ENCODE data around the gene SH3RF1. TPM values are rescaled to one million over a fixed set of nuclear protein-coding genes. Genes with fewer than 3 reads are reported as not detected.

The SH3RF1 gene
- 13.6 TPM for total RNA-seq

GRCh38 chr4:169270810-169271691, at the start of gene SH3RF1:
Gene SH3RF1, minus strand, starts transcription at chr4:169270956. Its CDS starts 1,744 bp downstream, at chr4:169269212.
- Histone ChIP-seq H3K9me3 (ENCODE audit: control insufficient read depth in 3 of 3, low read length in 3 of 3) (no peaks in the 10 kb centered on the region), H3K36me3 (ENCODE audit: control insufficient read depth in 3 of 3, insufficient read depth in 3 of 3, low read length in 3 of 3) (no peaks in the 10 kb centered on the region), H3K9ac (ENCODE audit: low read depth in 1 of 3, low read length in 3 of 3) (peak within 1 kb of the TSS; percentile 85 to 90 (median 87)), H3K27me3 (ENCODE audit: control insufficient read depth in 3 of 3, insufficient read depth in 3 of 3, low read length in 3 of 3) (no peaks in the 10 kb centered on the region), H3K4me1 (ENCODE audit: control insufficient read depth in 3 of 3, insufficient read depth in 3 of 3, low read length in 3 of 3) (peaks cover 15 to 22% (median 17%) of the 10 kb centered on the region in 3 donors), H3K27ac (ENCODE audit: low read depth, low read length) (peak within 1 kb of the TSS; percentile 76), H3K4me3 (ENCODE audit: low read length in 3 of 3) (peak within 1 kb of the TSS; percentile 83 to 88 (median 85))

- H3K27me3 ChIP-seq (ENCODE audit: control insufficient read depth in 3 of 3, insufficient read depth in 3 of 3, low read length in 3 of 3), result no peaks in the 10 kb centered on the region
- peaks cover 13 to 17% (median 13%) of the 10 kb centered on the region in 3 donors for H3K4me1 ChIP-seq (ENCODE audit: control insufficient read depth in 3 of 3, insufficient read depth in 3 of 3, low read length in 3 of 3)
- no peaks in the 10 kb centered on the region for H3K9me3 ChIP-seq (ENCODE audit: control insufficient read depth in 3 of 3, low read length in 3 of 3)
- H3K36me3 ChIP-seq (ENCODE audit: control insufficient read depth in 3 of 3, insufficient read depth in 3 of 3, low read length in 3 of 3), result no peaks in the 10 kb centered on the region
- peak overlapping the region in 1 of 3 donors; percentile 20 for H3K9ac ChIP-seq (ENCODE audit: low read depth in 1 of 3, low read length in 3 of 3)
- H3K27ac ChIP-seq (ENCODE audit: low read depth, low read length), result no peak overlapping the region
- H3K4me3 ChIP-seq (ENCODE audit: low read length in 3 of 3), result no peak overlapping the region
These were observed 45.0 kb upstream of the SH3RF1 start for GRCh38 chr4:169315530-169316343.

- Histone ChIP-seq H3K27me3 (ENCODE audit: control insufficient read depth in 3 of 3, insufficient read depth in 3 of 3, low read length in 3 of 3) (no peaks in the 10 kb centered on the region), H3K4me1 (ENCODE audit: control insufficient read depth in 3 of 3, insufficient read depth in 3 of 3, low read length in 3 of 3) (peaks cover 13 to 17% (median 13%) of the 10 kb centered on the region in 3 donors), H3K36me3 (ENCODE audit: control insufficient read depth in 3 of 3, insufficient read depth in 3 of 3, low read length in 3 of 3) (no peaks in the 10 kb centered on the region), H3K4me3 (ENCODE audit: low read length in 3 of 3) (peak overlapping the region in 2 of 3 donors; percentile 32 to 49), H3K9me3 (ENCODE audit: control insufficient read depth in 3 of 3, low read length in 3 of 3) (no peaks in the 10 kb centered on the region), H3K9ac (ENCODE audit: low read depth in 1 of 3, low read length in 3 of 3) (no peak overlapping the region), H3K27ac (ENCODE audit: low read depth, low read length) (no peak overlapping the region)
These were observed 44.1 kb upstream of the SH3RF1 start for GRCh38 chr4:169314906-169315305.

- Histone ChIP-seq H3K9ac (ENCODE audit: low read depth in 1 of 3, low read length in 3 of 3) (no peak overlapping the region), H3K36me3 (ENCODE audit: control insufficient read depth in 3 of 3, insufficient read depth in 3 of 3, low read length in 3 of 3) (no peaks in the 10 kb centered on the region), H3K4me3 (ENCODE audit: low read length in 3 of 3) (no peak overlapping the region), H3K27ac (ENCODE audit: low read depth, low read length) (no peak overlapping the region), H3K4me1 (ENCODE audit: control insufficient read depth in 3 of 3, insufficient read depth in 3 of 3, low read length in 3 of 3) (peaks cover 13 to 17% (median 13%) of the 10 kb centered on the region in 3 donors), H3K9me3 (ENCODE audit: control insufficient read depth in 3 of 3, low read length in 3 of 3) (no peaks in the 10 kb centered on the region), H3K27me3 (ENCODE audit: control insufficient read depth in 3 of 3, insufficient read depth in 3 of 3, low read length in 3 of 3) (no peaks in the 10 kb centered on the region)
These were observed 43.0 kb upstream of the SH3RF1 start for GRCh38 chr4:169313732-169314131.

- H3K4me1 ChIP-seq (ENCODE audit: control insufficient read depth in 3 of 3, insufficient read depth in 3 of 3, low read length in 3 of 3), result peaks cover 13 to 17% (median 13%) of the 10 kb centered on the region in 3 donors
- H3K9ac ChIP-seq (ENCODE audit: low read depth in 1 of 3, low read length in 3 of 3), result no peak overlapping the region
- no peak overlapping the region for H3K27ac ChIP-seq (ENCODE audit: low read depth, low read length)
- no peaks in the 10 kb centered on the region for H3K36me3 ChIP-seq (ENCODE audit: control insufficient read depth in 3 of 3, insufficient read depth in 3 of 3, low read length in 3 of 3)
- no peak overlapping the region for H3K4me3 ChIP-seq (ENCODE audit: low read length in 3 of 3)
- H3K9me3 ChIP-seq (ENCODE audit: control insufficient read depth in 3 of 3, low read length in 3 of 3), result no peaks in the 10 kb centered on the region
- no peaks in the 10 kb centered on the region for H3K27me3 ChIP-seq (ENCODE audit: control insufficient read depth in 3 of 3, insufficient read depth in 3 of 3, low read length in 3 of 3)
These were observed 42.1 kb upstream of the SH3RF1 start for GRCh38 chr4:169312690-169313422.

GRCh38 chr4:169311643-169312365, 41.0 kb upstream of the SH3RF1 start:
- no peaks in the 10 kb centered on the region for H3K27me3 ChIP-seq (ENCODE audit: control insufficient read depth in 3 of 3, insufficient read depth in 3 of 3, low read length in 3 of 3)
- H3K4me3 ChIP-seq (ENCODE audit: low read length in 3 of 3), result no peak overlapping the region
- no peaks in the 10 kb centered on the region for H3K9me3 ChIP-seq (ENCODE audit: control insufficient read depth in 3 of 3, low read length in 3 of 3)
- no peaks in the 10 kb centered on the region for H3K36me3 ChIP-seq (ENCODE audit: control insufficient read depth in 3 of 3, insufficient read depth in 3 of 3, low read length in 3 of 3)
- peaks cover 13 to 17% (median 13%) of the 10 kb centered on the region in 3 donors for H3K4me1 ChIP-seq (ENCODE audit: control insufficient read depth in 3 of 3, insufficient read depth in 3 of 3, low read length in 3 of 3)
- no peak overlapping the region for H3K9ac ChIP-seq (ENCODE audit: low read depth in 1 of 3, low read length in 3 of 3)
- H3K27ac ChIP-seq (ENCODE audit: low read depth, low read length), result no peak overlapping the region

- H3K4me3 ChIP-seq (ENCODE audit: low read length in 3 of 3), result no peak overlapping the region
- H3K27me3 ChIP-seq (ENCODE audit: control insufficient read depth in 3 of 3, insufficient read depth in 3 of 3, low read length in 3 of 3), result no peaks in the 10 kb centered on the region
- peaks cover 5 to 11% (median 9%) of the 10 kb centered on the region in 3 donors for H3K4me1 ChIP-seq (ENCODE audit: control insufficient read depth in 3 of 3, insufficient read depth in 3 of 3, low read length in 3 of 3)
- H3K9ac ChIP-seq (ENCODE audit: low read depth in 1 of 3, low read length in 3 of 3), result no peak overlapping the region
- no peak overlapping the region for H3K27ac ChIP-seq (ENCODE audit: low read depth, low read length)
- no peaks in the 10 kb centered on the region for H3K9me3 ChIP-seq (ENCODE audit: control insufficient read depth in 3 of 3, low read length in 3 of 3)
- H3K36me3 ChIP-seq (ENCODE audit: control insufficient read depth in 3 of 3, insufficient read depth in 3 of 3, low read length in 3 of 3), result no peaks in the 10 kb centered on the region
These were observed 38.7 kb upstream of the SH3RF1 start for GRCh38 chr4:169309326-169309967.

GRCh38 chr4:169307576-169307975, 36.8 kb upstream of the SH3RF1 start:
- Histone ChIP-seq H3K9ac (ENCODE audit: low read depth in 1 of 3, low read length in 3 of 3) (no peak overlapping the region), H3K27ac (ENCODE audit: low read depth, low read length) (no peak overlapping the region), H3K9me3 (ENCODE audit: control insufficient read depth in 3 of 3, low read length in 3 of 3) (no peaks in the 10 kb centered on the region), H3K36me3 (ENCODE audit: control insufficient read depth in 3 of 3, insufficient read depth in 3 of 3, low read length in 3 of 3) (no peaks in the 10 kb centered on the region), H3K27me3 (ENCODE audit: control insufficient read depth in 3 of 3, insufficient read depth in 3 of 3, low read length in 3 of 3) (no peaks in the 10 kb centered on the region), H3K4me3 (ENCODE audit: low read length in 3 of 3) (no peak overlapping the region), H3K4me1 (ENCODE audit: control insufficient read depth in 3 of 3, insufficient read depth in 3 of 3, low read length in 3 of 3) (peaks cover 5 to 14% (median 9%) of the 10 kb centered on the region in 3 donors)

- Histone ChIP-seq H3K36me3 (ENCODE audit: control insufficient read depth in 3 of 3, insufficient read depth in 3 of 3, low read length in 3 of 3) (no peaks in the 10 kb centered on the region), H3K9ac (ENCODE audit: low read depth in 1 of 3, low read length in 3 of 3) (no peak overlapping the region), H3K4me3 (ENCODE audit: low read length in 3 of 3) (no peak overlapping the region), H3K27ac (ENCODE audit: low read depth, low read length) (peak overlapping the region; percentile 80), H3K4me1 (ENCODE audit: control insufficient read depth in 3 of 3, insufficient read depth in 3 of 3, low read length in 3 of 3) (peaks cover 5 to 14% (median 9%) of the 10 kb centered on the region in 3 donors), H3K9me3 (ENCODE audit: control insufficient read depth in 3 of 3, low read length in 3 of 3) (no peaks in the 10 kb centered on the region), H3K27me3 (ENCODE audit: control insufficient read depth in 3 of 3, insufficient read depth in 3 of 3, low read length in 3 of 3) (no peaks in the 10 kb centered on the region)
These were observed 34.9 kb upstream of the SH3RF1 start for GRCh38 chr4:169305651-169306050.

All from skeletal muscle tissue (tissue), 4 donors.